Measurements from ENCODE around the gene GATA3. TPM values are rescaled to one million over a fixed set of nuclear protein-coding genes. Genes with fewer than 3 reads are reported as not detected.

GATA3 gene
- total RNA-seq, 2 experiments from 2014 or later: 46.3 to 47.4 TPM

DNA sequence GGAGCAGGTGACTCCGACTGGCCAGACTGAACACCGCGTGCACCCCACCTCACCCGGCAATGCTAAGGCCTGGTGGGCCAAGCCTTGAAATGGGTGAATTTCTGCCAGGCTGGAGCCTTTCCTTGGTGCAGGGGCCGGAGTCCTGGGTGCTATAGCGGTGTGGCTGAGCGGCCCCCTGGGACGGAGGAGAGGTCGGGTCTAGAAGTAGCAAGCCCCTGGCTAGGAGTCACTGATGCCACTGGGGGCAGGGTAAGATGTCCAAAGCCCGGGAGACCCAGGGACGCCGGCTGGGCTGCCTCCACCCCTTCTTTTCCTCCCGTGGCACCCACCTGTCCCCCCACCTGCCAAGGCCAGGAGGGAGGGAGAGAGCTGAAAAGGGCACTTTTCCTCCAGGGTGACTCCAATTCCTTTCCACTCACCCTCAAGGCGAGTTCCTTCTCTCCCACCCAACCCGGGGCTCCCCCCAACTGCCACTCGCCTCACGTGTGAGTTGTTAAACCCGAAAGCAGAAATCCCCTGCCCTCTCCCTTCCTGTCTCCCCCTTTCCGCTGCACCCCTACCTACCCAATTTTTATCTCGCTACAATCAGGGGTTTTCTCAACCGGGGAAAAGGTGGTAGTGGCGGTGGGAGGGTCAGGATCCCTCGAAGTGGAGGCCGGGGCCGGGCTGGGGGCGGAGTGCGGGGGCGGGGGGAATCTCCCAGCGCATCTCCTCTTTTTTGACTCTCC lies 6.0 kb upstream of the GATA3 start:
- ChIA-PET POLR2A (interaction anchor here (0.6 to 3.4 kb wide), 2 partner anchors 12 to 77 kb away, joined by 3 to 21 read pairs; no protein-coding TSS in a partner anchor), CTCF (interaction anchor here (0.6 kb wide), 2 partner anchors 302 to 422 kb away, joined by 3 to 5 read pairs; no protein-coding TSS in a partner anchor)
- H3K36me3 Mint-ChIP-seq: peaks cover 6% of the 10 kb centered on the region
- DNase-seq: peak; percentile 71
- peak overlapping the region; percentile 48 for H3K4me3 Mint-ChIP-seq
- H3K27ac Mint-ChIP-seq: peak overlapping the region; percentile 24
- H3K27me3 Mint-ChIP-seq: peaks cover 70% of the 10 kb centered on the region
- intact Hi-C loops (cut with micrococcal nuclease): loop anchor here (10.0 kb wide), 1 partner anchor 1994 kb away; no protein-coding TSS in a partner anchor
- H3K9me3 Mint-ChIP-seq: no peaks in the 10 kb centered on the region
- H3K4me1 Mint-ChIP-seq (ENCODE audit: low read depth): peaks cover 62% of the 10 kb centered on the region

DNA sequence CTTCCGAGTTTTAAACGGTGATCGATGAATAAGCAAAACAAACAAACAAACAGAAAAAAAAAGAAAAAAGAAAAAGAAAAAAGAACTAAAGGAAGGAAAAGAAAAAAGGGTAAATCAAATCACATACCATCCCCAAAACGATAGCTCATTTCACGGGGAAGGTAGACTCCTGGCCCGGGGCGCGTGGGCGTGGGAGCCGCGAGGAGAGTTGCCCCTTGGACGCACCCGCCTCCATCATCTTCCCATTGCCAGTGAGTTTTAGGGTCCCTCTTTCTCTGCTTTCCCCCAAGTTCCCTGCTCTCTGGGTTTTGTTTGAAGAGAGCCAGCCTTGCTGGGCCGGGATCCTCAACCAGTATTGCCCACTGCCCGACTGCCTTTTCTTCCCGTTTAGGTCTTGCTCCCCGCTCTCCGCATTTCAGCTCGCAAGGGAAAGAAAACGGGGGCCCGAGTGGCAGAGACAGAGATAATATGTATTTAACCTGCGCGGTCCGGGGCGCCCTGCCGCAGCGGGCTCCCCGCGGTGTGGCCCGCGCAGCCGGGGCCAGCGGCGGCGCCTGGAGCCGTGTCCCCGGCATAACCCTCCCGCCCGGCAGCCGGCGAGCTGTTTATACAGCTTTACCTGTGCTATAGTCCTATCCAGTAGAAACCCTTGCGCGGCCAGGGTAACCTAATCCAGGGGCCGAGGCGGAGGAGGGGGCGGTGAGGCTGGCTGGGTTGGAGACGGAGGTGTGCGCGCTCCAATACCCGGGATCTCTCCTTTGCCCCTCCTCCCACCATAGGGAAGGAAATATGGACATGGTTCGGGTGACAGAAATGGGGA lies 5.2 kb upstream of the GATA3 start:
- Mint-ChIP-seq H3K4me1 (ENCODE audit: low read depth) (peaks cover 53% of the 10 kb centered on the region), H3K27ac (peak overlapping the region; percentile 24), H3K36me3 (peaks cover 6% of the 10 kb centered on the region), H3K4me3 (peak overlapping the region; percentile 71), H3K27me3 (peaks cover 62% of the 10 kb centered on the region), H3K9me3 (no peaks in the 10 kb centered on the region)
- POLR2A ChIA-PET: interaction anchor here (0.6 to 3.4 kb wide), 2 partner anchors 11 to 78 kb away, joined by 3 to 21 read pairs; no protein-coding TSS in a partner anchor
- peak; percentile 46 for DNase-seq
- intact Hi-C loops (cut with micrococcal nuclease): loop anchor here (10.0 kb wide), 1 partner anchor 1994 kb away; no protein-coding TSS in a partner anchor
- CTCF ChIA-PET: interaction anchor here (0.7 to 1.3 kb wide), 2 partner anchors 11 to 153 kb away, joined by 4 read pairs; no protein-coding TSS in a partner anchor

DNA sequence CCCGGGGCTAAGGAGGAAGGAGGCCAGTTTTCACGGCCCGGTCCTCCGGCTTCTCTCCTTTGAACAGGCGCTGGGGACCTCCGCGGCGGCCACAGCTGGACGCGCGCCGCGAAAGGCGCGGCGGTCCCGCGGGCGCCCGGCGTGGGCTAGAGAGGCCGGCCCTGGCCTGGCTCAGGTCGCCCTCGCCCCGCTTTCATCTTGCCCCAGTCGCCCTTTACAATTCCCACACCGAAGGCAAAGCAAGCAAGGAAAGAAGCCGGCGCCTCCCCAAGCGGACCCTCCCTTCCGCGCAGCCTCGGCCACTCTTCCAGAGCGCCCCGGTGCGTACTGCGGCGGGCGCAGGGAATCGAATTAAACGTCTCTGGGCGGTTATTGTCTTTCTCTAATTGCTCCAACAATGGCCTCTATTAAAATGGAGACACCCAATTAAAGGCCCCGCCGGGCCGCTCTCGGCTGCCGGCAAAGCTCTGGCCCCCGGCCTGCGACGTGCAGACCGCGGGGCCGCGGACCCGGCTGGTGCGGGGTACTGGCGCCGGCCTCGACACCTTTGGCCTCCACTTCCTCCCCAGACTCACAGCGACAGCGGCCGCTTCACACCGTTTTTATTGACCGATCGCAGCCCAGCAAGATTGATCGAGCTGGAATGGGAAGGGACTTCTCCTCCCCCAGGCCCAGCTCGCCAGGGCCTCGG lies 4.5 kb upstream of the GATA3 start:
- DNase-seq: peak; percentile 27
- ChIA-PET CTCF (interaction anchor here (1.3 kb wide), 1 partner anchor 10 kb away, joined by 4 read pairs; no protein-coding TSS in a partner anchor), POLR2A (interaction anchor here (3.4 kb wide), 1 partner anchor 10 kb away, joined by 21 read pairs; no protein-coding TSS in a partner anchor)
- H3K4me1 Mint-ChIP-seq (ENCODE audit: low read depth): peaks cover 46% of the 10 kb centered on the region
- H3K4me3 Mint-ChIP-seq: peak overlapping the region; percentile 71
- peaks cover 55% of the 10 kb centered on the region for H3K27me3 Mint-ChIP-seq
- H3K27ac Mint-ChIP-seq: peak overlapping the region; percentile 45
- intact Hi-C loops (cut with micrococcal nuclease): loop anchor here (2.0 to 10.0 kb wide), 8 partner anchors 13 to 1995 kb away; partner anchors contain the start of gene TAF3
- no peaks in the 10 kb centered on the region for H3K9me3 Mint-ChIP-seq
- peaks cover 9% of the 10 kb centered on the region for H3K36me3 Mint-ChIP-seq

DNA sequence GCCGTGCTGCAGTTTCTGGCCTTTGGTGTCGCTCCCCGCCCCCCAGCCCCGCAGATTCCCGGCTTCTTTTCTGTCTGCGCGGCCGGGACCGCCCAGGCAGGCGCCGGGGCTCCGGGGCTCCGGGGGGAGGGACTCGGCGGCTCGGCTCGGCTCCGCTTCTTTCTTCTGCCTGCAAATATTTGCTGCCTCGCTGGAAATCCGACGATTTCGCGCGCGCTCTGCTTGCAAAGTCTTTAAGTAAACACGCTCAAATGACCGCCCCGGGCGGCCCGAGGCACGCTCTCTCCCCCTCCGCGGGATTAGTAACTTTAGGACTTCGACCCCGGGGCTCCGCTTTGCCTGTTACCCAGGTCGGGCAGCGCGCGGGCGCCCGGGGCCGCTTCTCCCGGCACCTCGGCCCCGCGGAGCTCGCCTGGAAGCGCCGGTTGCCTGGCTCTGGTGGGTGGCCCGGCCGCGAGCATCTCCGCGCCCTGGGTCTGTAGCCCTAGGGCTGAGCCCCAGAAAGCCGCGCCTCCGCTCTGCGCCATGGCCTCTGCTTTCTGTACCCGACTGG lies 3.9 kb upstream of the GATA3 start:
- Mint-ChIP-seq H3K4me3 (peak overlapping the region; percentile 71), H3K27ac (peak overlapping the region; percentile 45), H3K27me3 (peaks cover 49% of the 10 kb centered on the region), H3K9me3 (no peaks in the 10 kb centered on the region), H3K36me3 (peaks cover 14% of the 10 kb centered on the region), H3K4me1 (ENCODE audit: low read depth) (peaks cover 40% of the 10 kb centered on the region)
- intact Hi-C loops (cut with micrococcal nuclease): loop anchor here (2.0 to 10.0 kb wide), 7 partner anchors 14 to 1252 kb away; partner anchors contain the start of gene TAF3
- ChIA-PET POLR2A (interaction anchor here (0.6 to 3.4 kb wide), 3 partner anchors 9 to 263 kb away, joined by 3 to 21 read pairs (median 4); partner anchors contain the start of genes ATP5F1C and KIN), CTCF (interaction anchor here (1.2 kb wide), 1 partner anchor 8 kb away, joined by 5 read pairs; no protein-coding TSS in a partner anchor)
- DNase-seq: peak; percentile 45

DNA sequence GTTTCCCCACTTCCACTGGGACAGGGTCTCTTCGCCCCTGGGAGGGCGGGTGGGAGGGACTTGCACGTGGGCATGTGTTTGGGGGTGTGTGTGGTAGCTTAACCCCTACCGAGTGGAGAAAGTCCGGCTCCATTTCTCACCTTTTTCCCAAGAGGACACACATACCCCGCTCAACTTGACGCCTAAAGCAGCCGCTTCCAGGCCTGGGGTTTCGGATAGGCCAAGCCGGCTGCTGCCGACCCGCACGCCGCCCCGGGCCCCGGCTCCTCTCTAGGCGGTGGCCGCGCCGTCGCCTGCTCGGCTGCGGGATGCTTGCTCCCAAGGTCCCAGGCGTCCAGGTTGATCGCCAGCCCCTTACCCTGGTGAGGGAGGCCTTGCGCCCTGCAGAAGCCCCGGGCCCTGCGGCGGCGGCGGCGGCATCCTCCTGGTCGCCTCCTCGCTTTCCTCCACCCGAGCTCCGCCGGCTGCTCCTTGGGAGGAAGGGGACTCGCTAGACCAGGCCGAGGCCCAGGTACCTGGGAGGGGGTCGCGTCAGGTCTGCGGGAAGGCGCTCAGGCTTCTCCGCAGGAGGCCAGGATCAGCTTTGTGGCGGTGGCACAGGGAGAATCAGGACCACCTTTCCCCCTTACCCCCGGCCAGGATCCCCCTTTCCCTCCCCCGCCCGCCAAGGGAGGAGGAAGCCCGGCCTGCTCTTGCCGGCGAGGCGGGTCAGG lies 3.2 kb upstream of the GATA3 start:
- peak; percentile 29 for DNase-seq
- no peaks in the 10 kb centered on the region for H3K9me3 Mint-ChIP-seq
- POLR2A ChIA-PET: interaction anchor here (0.6 to 3.4 kb wide), 3 partner anchors 9 to 263 kb away, joined by 3 to 21 read pairs (median 4); partner anchors contain the start of genes ATP5F1C and KIN

DNA sequence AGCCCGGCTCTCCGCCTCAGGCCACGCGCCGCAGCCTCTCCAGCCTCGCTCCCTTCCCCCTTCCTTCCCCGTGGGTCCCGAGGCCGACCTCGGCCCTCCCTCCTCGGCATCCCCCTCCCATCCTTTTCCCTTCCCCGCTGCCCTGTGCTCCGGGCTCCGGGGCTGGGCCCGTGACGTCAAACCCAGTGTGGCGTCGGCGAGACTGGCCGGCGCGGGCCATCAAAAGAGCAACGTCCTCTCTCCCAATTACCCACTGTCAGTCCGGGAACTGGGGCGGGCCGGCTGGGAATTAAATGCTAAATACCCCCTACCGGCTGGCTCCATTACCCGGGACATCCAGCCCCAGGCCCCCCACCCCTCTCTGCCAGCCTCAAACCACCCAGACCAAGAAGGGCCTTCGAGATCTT lies 2.6 kb upstream of the GATA3 start:
- Mint-ChIP-seq H3K27ac (peak overlapping the region; percentile 84), H3K36me3 (peaks cover 24% of the 10 kb centered on the region), H3K9me3 (no peaks in the 10 kb centered on the region), H3K4me1 (ENCODE audit: low read depth) (peaks cover 30% of the 10 kb centered on the region), H3K4me3 (peak overlapping the region; percentile 99), H3K27me3 (peaks cover 37% of the 10 kb centered on the region)
- peak; percentile 44 for DNase-seq
- CTCF ChIA-PET: interaction anchor here (0.7 to 1.4 kb wide), 4 partner anchors 10 to 868 kb away, joined by 3 to 7 read pairs (median 4); no protein-coding TSS in a partner anchor
- intact Hi-C loops (cut with micrococcal nuclease): loop anchor here (2.0 to 10.0 kb wide), 7 partner anchors 15 to 1250 kb away; partner anchors contain the start of gene TAF3
- POLR2A ChIA-PET: no interaction called here

More for the DNA sequence above, 3.2 kb upstream of the GATA3 start:
- no peak overlapping the region for H3K27ac Mint-ChIP-seq
- H3K4me1 Mint-ChIP-seq (ENCODE audit: low read depth): peaks cover 33% of the 10 kb centered on the region
- peaks cover 43% of the 10 kb centered on the region for H3K27me3 Mint-ChIP-seq
- peak overlapping the region; percentile 51 for H3K4me3 Mint-ChIP-seq
- H3K36me3 Mint-ChIP-seq: peaks cover 18% of the 10 kb centered on the region
- intact Hi-C loops (cut with micrococcal nuclease): loop anchor here (2.0 to 10.0 kb wide), 7 partner anchors 14 to 1251 kb away; partner anchors contain the start of gene TAF3
- CTCF ChIA-PET: interaction anchor here (1.2 kb wide), 1 partner anchor 9 kb away, joined by 5 read pairs; no protein-coding TSS in a partner anchor

DNA sequence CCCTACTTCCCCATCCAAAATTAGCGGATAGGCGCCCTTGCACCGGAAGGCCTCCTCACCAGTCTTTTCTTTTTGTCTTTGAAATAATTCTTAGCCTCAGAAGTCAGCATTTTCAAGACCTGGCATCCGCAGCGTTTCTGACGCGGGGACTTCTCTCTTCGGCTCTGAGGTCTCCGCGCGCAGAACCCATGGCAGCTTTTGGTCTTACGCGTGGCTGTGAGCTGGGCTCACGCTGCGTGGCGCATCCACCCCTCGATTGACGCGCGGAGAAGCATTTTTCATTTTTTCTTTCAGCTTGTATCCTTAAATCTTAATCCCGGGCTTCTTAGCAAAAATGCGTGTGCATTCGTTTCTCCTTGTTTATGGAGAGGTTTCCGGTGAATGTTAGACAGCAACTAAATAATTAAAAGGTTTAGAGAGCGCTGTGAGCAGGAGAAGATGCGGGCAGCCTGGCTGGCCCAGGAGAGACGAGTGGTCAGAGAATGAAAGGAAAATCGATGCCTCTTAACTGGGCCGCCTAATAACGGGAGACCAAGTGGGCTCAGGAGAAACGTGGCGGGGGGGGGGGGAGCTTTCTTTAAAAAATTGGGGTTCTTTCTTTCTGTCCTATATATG lies 2.0 kb upstream of the GATA3 start:
- Mint-ChIP-seq H3K4me1 (ENCODE audit: low read depth) (peaks cover 27% of the 10 kb centered on the region), H3K36me3 (peaks cover 30% of the 10 kb centered on the region), H3K9me3 (no peaks in the 10 kb centered on the region), H3K4me3 (peak overlapping the region; percentile 99), H3K27me3 (peaks cover 31% of the 10 kb centered on the region), H3K27ac (peak overlapping the region; percentile 84)
- POLR2A ChIA-PET: interaction anchor here (0.7 kb wide), 1 partner anchor 670 kb away, joined by 4 read pairs; no protein-coding TSS in a partner anchor
- peak; percentile 53 for DNase-seq
- intact Hi-C loops (cut with micrococcal nuclease): loop anchor here (5.0 to 10.0 kb wide), 6 partner anchors 235 to 1250 kb away; partner anchors contain the start of gene TAF3
- CTCF ChIA-PET: interaction anchor here (0.6 to 1.9 kb wide), 9 partner anchors 9 to 867 kb away, joined by 3 to 7 read pairs (median 4); no protein-coding TSS in a partner anchor

DNA sequence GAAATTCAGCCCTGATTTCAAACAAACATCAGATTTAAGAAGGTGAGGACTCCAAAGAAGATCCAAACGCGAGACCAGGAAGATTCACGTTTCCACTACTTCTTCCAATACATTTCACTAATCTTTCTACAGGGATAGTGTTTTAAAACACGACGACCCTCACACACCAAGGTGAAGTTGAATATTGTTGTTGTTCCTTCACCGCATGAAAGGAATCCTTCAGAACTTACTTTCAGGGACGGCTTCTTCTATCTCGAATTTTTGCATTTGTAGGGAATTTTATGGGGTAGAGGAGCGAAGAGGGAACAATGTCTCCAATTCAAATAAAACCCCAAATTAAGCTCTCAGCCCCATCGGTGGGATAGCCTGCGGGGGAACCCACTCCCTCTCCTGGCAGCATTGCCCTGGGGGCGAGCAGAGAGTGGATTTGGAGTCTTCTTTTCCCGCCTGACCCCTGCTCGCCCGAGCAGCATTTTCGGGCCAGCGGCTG lies 1.5 kb upstream of the GATA3 start:
- H3K4me1 Mint-ChIP-seq (ENCODE audit: low read depth): peaks cover 27% of the 10 kb centered on the region
- peak overlapping the region; percentile 84 for H3K27ac Mint-ChIP-seq
- no peak for DNase-seq
- H3K4me3 Mint-ChIP-seq: peak overlapping the region; percentile 99
- ChIA-PET CTCF (interaction anchor here (0.6 to 1.9 kb wide), 7 partner anchors 8 to 350 kb away, joined by 3 to 7 read pairs (median 4); no protein-coding TSS in a partner anchor), POLR2A (interaction anchor here (0.7 kb wide), 1 partner anchor 670 kb away, joined by 4 read pairs; no protein-coding TSS in a partner anchor)
- H3K27me3 Mint-ChIP-seq: peaks cover 26% of the 10 kb centered on the region
- intact Hi-C loops (cut with micrococcal nuclease): loop anchor here (1.0 to 10.0 kb wide), 9 partner anchors 189 to 1249 kb away; partner anchors contain the start of gene TAF3
- peaks cover 35% of the 10 kb centered on the region for H3K36me3 Mint-ChIP-seq
- H3K9me3 Mint-ChIP-seq: no peaks in the 10 kb centered on the region

DNA sequence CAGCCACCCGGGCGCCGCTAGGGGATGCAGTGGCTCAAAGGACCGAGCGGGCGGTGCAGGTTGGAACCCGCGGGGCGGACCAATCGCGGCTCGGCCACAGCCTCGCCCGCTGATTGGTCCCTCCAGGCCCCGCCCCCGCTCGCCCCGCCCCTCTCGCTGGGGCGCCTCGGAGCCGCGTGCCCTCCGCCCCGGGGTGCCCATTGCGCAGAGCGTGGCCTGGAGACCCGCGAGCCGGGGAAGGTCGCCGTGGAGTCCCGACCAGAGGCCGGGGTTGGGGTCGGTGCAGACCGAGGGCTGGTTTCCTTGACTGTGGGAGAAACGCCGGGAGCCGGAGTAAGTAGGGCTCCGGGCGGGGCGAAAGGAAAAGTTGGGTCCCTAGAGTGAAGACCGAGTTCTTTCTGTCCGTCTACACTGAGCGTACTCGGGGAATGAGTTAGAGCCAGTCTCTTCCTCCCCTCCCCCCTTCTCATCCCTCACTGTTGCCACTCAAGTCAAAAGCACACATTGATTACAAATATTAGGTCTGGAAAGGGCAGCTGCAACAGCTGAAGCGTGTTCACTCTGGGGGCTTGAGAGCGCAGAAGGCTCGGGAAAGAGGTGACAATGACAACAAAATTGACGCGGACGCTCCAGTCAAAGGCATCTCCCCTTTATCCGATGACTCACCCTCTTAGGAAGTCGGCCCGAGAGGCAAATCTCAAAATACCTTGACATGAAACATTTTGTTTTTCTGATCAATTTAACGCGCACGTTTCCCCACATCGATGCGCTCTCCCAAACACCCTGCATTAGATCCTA lies 843 bp upstream of the GATA3 start:
- peaks cover 21% of the 10 kb centered on the region for H3K27me3 Mint-ChIP-seq
- CTCF ChIA-PET: interaction anchor here (0.9 to 1.9 kb wide), 5 partner anchors 8 to 349 kb away, joined by 3 to 7 read pairs (median 4); no protein-coding TSS in a partner anchor
- peaks cover 42% of the 10 kb centered on the region for H3K36me3 Mint-ChIP-seq
- intact Hi-C loops (cut with micrococcal nuclease): loop anchor here (1.0 to 10.0 kb wide), 10 partner anchors 189 to 1249 kb away; partner anchors contain the start of gene TAF3
- peak overlapping the region; percentile 99 for H3K27ac Mint-ChIP-seq
- peaks cover 29% of the 10 kb centered on the region for H3K4me1 Mint-ChIP-seq (ENCODE audit: low read depth)
- no peaks in the 10 kb centered on the region for H3K9me3 Mint-ChIP-seq
- POLR2A ChIA-PET: interaction anchor here (0.7 to 1.0 kb wide), 2 partner anchors 83 to 669 kb away, joined by 4 read pairs; no protein-coding TSS in a partner anchor
- H3K4me3 Mint-ChIP-seq: peak overlapping the region; percentile 99
- peak; percentile 96 for DNase-seq

Data from activated CD4-positive, alpha-beta memory T cell treated with anti-CD3 and anti-CD28 coated beads for 36 hours (primary cell).